IMR-90 (cell line): Measurements from ENCODE around the gene ARFIP2.

Source experiments
- USF2 ChIP-seq: fragments of 150-350 bp; IDR thresholded peaks from 2 replicates; pipeline ENCODE4 v1.6.1; 2017; ENCODE audit warnings: mild to moderate bottlenecking, antibody characterized with exemption, low read length, low read depth
- TF ChIP-seq, protein P1 (sequence below): conservative IDR thresholded peaks from 2 replicates; pipeline ENCODE4 v1.5.1; 2012; ENCODE audit warnings: mild to moderate bottlenecking, low read depth, low read length, improper control_type of control experiment

DNA sequence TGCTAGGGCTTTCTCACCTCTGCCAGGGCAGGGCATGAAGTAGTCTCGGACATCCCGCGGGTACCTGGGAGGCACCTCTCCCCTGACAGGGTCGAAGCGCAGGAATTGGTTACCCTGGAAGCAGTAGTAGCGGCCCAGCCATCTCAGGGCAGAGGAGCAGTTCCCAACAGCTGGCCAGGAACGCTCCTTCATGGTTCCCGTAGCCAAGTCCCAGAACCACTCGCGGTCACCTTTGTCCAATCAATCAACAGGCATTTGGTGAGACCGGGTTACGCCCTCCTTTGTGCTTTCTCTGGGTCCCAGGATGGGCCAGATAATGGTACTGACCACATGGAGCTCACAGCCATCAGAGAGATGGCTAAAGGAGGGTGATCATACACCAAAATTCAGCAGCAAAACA is 43.7 kb downstream of the ARFIP2 start:
- TF ChIP-seq USF2, result no peak
- TF ChIP-seq, protein P1, sequence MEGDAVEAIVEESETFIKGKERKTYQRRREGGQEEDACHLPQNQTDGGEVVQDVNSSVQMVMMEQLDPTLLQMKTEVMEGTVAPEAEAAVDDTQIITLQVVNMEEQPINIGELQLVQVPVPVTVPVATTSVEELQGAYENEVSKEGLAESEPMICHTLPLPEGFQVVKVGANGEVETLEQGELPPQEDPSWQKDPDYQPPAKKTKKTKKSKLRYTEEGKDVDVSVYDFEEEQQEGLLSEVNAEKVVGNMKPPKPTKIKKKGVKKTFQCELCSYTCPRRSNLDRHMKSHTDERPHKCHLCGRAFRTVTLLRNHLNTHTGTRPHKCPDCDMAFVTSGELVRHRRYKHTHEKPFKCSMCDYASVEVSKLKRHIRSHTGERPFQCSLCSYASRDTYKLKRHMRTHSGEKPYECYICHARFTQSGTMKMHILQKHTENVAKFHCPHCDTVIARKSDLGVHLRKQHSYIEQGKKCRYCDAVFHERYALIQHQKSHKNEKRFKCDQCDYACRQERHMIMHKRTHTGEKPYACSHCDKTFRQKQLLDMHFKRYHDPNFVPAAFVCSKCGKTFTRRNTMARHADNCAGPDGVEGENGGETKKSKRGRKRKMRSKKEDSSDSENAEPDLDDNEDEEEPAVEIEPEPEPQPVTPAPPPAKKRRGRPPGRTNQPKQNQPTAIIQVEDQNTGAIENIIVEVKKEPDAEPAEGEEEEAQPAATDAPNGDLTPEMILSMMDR, result no peak
